ENCODE data around the gene CDKN1A. TPM values are rescaled to one million over a fixed set of nuclear protein-coding genes. Genes with fewer than 3 reads are reported as not detected.

Gene CDKN1A
- total and polyA plus RNA-seq, 9 of the 15 experiments (the other 6 are each of a cell fraction or from before 2014, with no cell fraction given): 0.25 to 8.1 (median 5.1) TPM

DNA sequence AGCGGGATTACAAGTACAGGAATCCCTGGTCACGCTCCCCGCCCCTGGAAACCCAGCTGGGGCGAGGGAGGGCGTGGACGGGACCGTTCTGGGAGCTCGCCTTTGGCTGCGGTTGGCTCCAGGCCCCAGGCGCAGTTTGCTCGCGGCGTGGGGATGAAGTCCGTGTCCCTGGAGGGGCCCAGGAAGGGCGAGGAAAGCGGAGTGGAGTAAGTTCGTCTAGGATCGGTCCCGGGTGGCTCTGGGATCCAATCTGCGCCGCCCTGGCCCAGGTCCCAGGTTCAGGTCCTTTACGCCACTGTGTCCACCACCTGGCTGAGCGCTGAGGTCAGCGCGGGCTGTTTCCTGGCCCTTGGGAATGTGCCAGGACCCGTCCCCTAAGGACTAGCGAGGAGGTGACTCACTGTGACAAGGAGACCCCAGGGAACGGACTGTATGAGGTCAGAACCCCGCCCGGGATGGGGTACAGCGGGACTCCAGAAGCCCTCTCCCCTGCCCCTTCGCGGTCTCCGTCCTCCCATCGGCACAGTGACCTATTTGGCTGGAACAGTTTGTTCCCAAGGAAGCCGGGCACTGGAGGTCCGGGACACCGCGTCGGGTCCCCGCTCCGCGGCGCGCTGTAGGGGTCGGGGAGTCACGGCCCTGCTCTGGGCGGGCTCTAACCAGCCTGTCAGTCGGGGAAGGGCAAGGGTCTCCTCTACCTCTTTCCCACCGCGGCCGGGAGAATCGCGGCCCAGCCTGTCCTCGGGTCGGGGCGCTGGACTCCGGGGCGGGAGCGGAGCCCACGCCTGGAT lies 724 bp downstream of the CDKN1A start (continued):
- TF ChIP-seq ZKSCAN8 (CRISPR knock-in tag; IDR thresholded peaks at IDR 0.05): no peak; the same call in 1 of the 2 replicates
- TF ChIP-seq, protein P1, sequence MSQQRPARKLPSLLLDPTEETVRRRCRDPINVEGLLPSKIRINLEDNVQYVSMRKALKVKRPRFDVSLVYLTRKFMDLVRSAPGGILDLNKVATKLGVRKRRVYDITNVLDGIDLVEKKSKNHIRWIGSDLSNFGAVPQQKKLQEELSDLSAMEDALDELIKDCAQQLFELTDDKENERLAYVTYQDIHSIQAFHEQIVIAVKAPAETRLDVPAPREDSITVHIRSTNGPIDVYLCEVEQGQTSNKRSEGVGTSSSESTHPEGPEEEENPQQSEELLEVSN (IDR thresholded peaks at IDR 0.05; ENCODE audit: borderline replicate concordance in 1 of 2, extremely low read depth in 1 of 2, insufficient read depth in 1 of 2, insufficient read length in 1 of 2, low read depth in 1 of 2, low read length in 1 of 2, poor library complexity in 1 of 2, severe bottlenecking in 1 of 2): peak in 1 of 2 experiments; percentile 58
- no peak for TF ChIP-seq RNF219 (CRISPR knock-in tag; IDR thresholded peaks at IDR 0.05)

Data from K562 (cell line).